NCI-H526 (cell line): ENCODE results near the gene ATOX1.
"Not testable (repeated sequence)": the region's sequence is repeated elsewhere in the genome, so short reads cannot be mapped to it uniquely, and the experiment has no call there.

Source experiments
- DNase-seq, 2 experiments: peaks; one replicate each; lab custom pipeline; 2025; lab: John Stamatoyannopoulos, UW

Gene ATOX1

DNA sequence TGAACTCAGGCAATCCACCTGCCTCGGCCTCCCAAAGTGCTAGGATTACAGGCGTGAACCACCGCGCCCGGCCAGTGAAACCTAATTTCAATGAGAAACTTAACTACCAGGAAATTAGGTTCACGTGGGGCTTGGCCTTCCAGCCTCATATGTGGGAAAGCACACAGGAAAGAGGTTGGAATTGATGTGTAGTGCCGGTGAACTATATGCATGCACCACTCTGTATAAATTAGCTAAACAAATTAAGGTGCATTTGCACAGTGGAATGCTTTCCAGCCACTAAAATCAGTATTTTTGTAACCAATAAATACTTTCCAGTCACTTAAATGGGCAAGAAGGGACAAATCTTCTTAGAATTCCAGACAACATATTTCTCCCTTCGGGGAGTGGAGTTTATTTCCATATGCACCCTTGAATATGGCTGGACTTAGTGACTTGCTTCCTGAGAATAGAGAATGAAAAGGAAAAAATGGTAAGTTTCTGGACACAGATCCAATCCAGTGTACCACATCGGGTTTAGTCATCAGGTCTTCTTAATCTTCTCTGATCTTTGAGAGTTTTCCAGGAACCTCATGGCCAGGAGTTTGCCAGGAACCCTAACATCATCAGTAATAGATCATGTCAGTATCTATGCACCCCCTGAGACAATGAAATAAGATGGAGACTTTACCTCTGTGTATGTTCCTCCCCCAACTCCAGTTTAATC lies 24.9 kb downstream of the ATOX1 start:
- peak in 1 of 2 experiments; percentile 16 for DNase-seq

DNA sequence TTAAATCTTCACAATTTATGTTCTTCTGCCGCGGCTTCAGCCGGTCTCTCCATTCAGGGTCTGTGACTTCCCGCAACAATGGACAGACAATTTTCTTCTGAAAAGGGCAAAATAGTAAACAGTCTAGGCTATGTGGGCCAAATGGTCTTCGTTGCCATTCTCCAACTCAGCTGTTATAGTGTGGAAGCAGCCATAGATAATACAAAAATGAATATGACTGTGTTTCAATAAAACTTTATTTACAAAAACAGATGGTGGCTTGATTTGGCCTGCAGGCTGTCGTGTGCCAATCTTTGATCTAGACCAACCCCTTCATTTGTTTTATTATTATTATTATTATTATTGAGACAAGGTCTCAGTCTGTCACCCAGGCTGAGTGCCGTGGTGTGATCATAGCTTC lies 28.1 kb downstream of the ATOX1 start:
- DNase-seq = no peak

DNA sequence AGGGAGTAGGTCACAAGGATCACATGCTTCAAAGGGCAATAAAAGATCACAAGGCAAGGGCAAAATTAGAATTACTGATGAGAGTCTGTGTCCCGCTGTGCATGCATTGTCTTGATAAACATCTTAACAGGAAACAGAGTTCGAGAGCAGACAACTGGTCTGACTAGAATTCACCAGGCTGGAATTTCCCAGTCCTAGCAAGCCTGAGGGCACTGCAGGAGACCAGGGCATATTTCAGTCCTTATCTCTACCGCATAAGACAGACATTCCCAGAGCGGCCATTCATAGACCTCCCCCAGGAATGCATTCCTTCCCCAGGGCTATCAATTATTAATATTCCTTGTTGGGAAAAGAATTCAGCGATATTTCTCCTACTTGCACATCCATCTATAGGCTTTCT lies 28.8 kb downstream of the ATOX1 start:
- DNase-seq = not testable (repeated sequence)

DNA sequence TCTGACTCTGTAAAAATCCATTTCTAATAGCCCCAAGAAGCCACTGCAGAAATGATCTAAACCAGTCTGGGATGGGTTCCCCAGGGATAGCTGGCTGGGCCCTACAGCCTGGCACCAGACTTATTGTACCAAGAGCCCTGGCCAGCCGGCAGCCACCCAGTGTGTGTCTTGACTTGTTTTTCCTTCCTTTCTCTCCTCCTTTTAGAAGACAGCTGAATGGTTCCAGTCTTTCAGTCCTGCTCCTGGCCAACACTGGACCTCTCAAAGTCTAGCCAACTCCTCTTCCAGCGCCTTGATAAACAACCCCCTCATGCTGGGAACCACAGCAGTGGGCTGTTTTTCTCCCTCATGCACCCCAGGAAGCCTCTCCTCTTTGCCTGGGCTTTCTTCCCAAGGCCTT lies 34.1 kb downstream of the ATOX1 start:
- DNase-seq = no peak

DNA sequence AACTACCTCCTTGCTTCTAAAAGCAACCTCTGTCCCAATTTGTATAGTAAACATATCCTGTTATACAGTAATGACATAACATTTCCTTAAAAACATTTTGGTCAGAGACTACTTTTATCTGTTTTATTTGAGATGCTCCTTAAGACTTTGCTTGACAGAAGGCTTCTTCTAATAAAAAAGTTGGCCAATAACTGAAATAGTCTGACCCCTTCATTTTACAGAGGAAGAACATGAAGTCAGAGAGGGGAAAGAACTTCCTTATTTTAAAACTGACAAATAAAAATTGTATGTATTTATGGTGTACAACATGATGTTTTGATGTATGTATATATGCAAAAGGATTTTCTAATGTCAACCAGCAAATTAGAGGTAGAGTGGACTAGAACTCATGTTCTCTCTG lies 35.9 kb downstream of the ATOX1 start:
- no peak for DNase-seq

DNA sequence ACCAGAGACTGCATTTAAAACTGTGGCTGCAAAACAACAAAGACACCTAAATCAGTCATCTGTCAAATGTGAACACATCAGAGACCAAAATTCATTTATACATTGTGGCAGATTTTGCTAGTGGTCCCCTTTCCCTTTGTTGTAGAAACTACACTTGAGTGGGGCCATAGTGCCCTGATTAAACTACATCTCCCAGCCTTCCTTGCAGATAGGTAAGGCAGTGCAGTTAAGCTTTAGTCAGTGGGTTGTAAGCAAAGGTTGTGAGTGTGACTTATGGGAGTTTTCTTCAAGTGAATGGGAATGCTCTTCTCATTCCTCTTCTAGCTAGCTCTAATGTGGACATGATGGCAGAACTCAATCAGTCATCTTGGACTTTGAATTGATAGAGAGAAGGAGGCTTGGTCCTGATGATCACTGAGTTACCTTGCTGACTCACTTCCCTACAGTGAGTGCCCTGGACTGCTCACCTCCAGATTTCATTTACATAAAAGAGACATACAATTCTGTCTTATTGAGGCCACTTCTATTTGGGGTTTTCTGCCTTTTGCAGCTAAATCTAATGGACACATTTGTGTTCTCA lies 36.5 kb downstream of the ATOX1 start:
- no peak for DNase-seq

- DNase-seq = no peak
These were observed 37.3 kb downstream of the ATOX1 start for GRCh38 chr5:151721087-151721646.

DNA sequence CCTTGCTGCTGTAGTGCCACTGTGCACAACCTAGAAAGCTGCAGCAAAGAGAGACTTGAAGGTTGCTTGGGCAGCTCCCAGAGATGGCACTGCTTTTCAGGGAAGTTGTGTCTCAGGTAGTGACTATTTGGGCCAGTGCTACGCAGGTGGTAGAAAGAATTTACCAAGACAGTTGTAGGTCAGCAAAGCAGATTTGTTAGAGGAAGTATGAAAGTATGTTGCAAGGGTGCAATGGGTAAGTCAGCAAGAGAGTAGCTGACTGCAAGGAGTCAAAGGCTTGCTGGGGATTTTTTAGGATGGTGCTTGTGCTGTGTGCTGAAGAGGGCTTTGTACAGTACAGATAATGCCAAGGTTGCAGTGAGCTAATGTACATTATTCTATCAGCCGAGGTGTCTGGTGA lies 38.2 kb downstream of the ATOX1 start:
- no peak for DNase-seq

DNA sequence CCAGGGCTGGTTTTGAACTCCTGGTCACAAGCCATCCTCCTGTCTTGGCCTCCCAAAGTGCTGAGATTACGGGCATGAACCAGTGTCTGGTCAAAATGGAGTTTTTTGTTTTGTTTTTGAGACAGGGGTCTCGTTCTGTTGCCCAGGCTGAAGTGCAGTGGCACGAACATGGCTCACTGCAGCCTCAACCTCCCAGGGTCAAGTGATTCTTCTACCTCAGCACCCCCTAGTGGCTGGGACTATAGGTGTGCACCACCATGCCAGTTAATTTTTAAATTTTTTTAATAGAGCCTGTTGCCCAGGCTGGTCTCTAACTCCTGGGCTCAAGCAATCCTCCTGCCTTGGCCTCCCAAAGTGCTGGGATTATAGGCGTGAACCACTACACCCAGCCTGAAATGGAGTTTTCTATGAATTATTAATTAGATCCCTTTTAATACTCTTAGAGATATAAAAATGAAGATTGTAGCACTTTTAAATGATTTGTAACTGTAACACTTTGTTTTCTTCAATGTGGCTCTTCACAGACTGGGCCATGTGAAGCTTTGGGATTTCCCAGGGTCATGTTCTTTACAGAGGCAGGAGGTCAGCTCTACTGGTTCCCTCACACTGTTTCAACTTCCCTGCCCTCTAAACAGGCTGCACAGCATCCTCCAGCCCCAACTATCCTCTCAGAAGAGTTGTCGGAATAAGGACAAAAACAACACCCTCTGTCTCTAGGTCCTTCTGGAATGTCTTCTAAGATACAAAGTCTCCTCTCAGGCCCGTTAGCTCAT lies 39.0 kb downstream of the ATOX1 start:
- peak in 1 of 2 experiments; percentile 52 for DNase-seq

DNA sequence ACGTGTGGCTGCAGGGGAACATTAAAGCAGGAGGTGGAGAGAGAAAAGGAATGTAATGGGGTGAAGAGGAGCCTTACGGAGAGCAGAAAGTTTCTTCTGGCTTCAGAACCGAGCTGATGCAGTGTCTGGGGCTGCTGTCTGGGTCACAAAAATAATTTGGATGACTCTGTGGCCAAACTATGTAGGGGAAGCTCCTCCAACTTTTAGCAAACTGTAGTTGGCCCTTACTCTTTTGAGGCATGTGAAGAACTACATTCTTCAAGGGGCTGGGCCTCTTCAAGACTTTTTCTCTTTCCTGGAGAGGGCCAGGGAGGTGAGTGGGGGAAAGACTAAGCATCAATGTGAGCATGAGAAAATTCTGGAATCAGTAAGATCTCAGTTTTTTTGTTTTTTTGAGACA lies 39.8 kb downstream of the ATOX1 start:
- DNase-seq = no peak

DNA sequence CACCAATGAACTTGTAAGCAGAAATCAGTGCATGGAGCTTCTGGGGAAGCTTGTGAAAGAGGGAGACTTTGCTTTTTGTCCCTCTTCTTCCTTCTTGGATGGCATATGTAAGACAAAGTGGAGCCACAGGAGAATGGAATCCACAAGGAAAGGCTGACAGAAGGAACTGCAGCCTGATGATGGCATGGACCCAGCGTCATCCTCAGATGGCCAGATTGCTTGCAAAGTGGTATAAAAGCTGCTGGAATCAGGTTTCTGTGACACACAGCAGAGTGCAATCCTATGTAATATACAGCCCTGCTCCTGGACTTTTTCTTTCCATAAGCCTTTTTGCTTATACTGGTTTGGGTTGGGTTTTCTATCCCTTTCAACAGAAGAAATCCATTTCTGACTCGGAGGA lies 40.3 kb downstream of the ATOX1 start:
- DNase-seq = no peak

- DNase-seq = no peak
These were observed 41.0 kb downstream of the ATOX1 start for GRCh38 chr5:151717416-151717815.

- no peak for DNase-seq
These were observed 49.2 kb downstream of the ATOX1 start for GRCh38 chr5:151709109-151709735.

DNA sequence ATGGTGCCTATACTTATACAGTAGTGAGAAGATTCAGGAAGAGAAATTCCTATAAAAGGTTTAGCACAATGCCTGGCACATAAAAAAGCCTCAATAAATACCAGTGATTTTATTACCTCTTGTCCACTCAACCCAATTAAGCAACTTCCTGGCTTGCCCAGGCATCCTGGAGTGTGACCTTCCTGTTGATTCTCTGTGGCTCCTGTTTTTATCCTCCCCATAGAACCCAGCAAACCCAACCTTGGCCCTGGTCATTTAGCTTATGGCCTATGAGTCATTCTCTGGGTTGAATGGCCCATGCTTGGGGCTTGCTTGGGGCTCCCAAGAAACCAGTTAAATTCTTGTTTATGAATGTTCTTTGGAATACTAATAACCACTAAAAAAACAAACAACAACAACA lies 50.3 kb downstream of the ATOX1 start:
- no peak for DNase-seq

DNA sequence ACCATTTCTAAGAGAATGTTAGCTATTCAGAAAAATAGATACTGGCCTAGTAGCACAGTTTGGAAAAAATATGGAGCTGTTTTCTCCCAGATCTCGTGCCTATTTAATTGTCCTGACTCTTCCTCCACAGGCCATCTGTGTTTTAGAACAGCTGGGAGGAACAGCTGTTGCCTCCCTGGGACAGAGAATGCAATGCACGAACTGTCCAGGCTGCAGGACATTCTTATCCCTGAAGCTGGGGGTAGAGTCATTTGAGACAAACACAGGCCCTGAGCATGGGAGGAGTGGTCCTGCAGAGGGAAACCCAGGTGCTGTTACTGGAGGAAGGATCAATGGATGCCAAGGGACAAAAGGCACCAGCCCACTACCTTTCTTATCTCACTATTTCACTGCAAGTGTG lies 50.9 kb downstream of the ATOX1 start:
- no peak for DNase-seq

- DNase-seq = no peak
These were observed 51.5 kb downstream of the ATOX1 start for GRCh38 chr5:151706906-151707305.

GRCh38 chr5:151703780-151704179 lies 54.7 kb downstream of the ATOX1 start:
- no peak for DNase-seq

- peak; percentile 51 to 70 for DNase-seq
These were observed 55.2 kb downstream of the ATOX1 start for GRCh38 chr5:151703227-151703626.

DNA sequence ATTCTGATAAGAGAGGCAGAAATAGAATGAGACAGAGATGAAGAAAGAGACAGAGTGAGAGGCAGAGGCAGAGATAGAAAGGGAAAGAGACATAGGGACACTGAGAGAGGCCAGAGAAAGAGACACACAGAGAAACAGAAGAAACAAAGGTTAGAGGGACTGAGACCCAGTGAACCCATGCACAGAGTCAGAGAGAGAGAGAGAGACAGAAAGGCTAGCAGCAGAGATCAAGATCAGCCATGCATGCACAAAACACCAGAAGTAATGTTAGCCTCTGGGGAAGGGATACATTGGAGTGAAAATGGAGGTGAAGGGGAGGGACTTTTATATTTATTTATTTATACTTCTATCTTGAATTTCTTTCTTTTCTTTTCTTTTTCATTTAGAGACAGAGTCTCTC lies 57.6 kb downstream of the ATOX1 start:
- peak; percentile 37 to 43 for DNase-seq

DNA sequence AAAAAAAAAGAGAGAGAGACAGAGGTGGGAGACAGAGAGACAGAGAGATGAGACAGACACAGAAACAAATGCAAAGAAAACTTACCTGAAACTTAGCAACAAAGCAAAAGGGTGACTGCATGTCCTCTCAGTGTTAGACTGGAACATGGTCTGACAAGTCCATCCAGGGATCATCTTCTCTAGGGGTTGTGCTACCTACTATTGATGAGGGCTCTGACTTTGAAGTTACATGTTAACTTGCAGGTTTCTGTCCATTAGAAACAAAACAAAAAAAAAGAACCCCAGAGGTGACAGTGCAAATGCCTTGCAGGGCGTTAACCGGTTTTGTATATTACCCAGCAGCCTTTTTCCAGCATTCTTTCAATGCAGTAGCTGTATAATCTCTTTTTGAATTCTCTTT lies 58.1 kb downstream of the ATOX1 start:
- DNase-seq = peak in 1 of 2 experiments; percentile 33

- no peak for DNase-seq
These were observed 59.1 kb downstream of the ATOX1 start for GRCh38 chr5:151699071-151699901.

DNA sequence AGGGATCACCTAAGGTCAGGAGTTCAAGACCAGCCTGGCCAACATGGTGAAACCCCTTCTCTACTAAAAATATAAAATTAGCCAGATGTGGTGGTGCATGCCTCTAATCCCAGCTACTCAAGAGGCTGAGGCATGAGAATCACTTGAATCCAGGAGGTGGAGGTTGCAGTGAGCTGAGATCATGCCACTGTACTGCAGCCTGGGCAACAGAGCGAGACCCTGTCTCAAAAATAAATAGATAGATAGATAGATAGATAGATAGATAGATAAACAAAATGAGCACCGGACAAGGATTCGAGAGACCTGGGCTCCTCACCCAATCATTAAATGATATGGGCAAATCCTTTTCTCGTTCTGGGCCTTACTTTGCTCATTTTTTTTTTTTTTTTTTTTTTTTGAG lies 60.4 kb downstream of the ATOX1 start:
- DNase-seq = not testable (repeated sequence)
